Cerebellar nuclear complex (tissue), 1 donor: Measurements from ENCODE around the gene TAC3.
"Not testable (repeated sequence)": the region's sequence is repeated elsewhere in the genome, so short reads cannot be mapped to it uniquely, and the experiment has no call there.

Experiments used
- DNase-seq, 2 experiments: peaks; one replicate each; lab custom pipeline; 2025; lab: John Stamatoyannopoulos, UW

Gene TAC3

DNA sequence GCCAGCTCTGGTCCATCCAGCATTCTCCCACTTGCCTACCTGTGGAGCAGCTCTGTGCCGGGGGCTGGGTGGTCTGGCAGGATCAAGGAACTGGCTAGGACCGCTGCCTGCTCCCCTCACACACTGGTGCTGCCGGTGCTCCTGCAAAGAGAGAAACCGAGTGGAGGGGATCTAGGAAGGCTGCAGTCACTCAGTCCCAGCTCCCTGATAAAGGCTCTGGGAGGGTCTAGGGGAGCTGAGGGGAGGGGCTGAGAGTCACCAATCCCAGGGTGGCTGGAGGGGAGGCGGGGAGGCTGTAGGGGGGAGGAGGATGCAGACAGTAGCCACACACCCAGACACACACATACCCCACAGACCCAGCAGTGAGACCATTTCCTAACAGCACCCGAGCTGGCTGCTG, at the start of gene TAC3:
TSS of gene TAC3 (minus strand) at position 182 of the 400 bp plus-strand sequence. CDS start 732 bp downstream, outside the sequence.
- DNase-seq: no peak

DNA sequence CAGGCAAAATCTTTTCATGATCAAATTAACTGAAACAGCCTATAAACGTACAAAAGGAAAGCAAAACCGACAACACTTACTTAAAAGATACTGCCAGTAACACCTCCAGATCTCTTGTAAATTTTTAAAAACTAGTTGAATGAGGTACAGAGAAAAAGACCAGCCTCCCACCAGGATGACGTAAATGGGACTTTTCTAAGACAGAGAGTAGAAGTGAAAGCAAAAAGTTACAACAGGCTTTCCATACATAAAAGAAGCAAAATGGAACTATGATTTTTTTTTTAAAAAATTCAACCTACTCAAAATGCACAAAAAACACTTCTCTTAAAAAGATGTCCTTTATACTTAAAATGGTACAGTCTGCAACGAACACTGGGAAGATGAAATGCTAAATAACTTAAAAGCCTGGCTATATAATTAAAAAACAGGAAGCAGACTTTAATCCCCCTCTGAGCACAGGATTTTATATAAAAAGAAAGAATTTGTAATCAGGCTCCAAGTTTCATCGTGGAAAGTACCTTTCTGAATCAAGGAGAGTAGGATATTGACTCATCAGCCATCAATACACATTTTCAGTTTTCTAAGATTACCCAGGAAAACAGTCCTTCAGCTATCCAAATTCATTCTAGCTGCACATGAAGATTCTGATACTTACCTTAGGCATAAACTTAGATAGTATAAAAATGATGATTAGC, 47.8 kb upstream of the TAC3 start:
- no peak for DNase-seq

DNA sequence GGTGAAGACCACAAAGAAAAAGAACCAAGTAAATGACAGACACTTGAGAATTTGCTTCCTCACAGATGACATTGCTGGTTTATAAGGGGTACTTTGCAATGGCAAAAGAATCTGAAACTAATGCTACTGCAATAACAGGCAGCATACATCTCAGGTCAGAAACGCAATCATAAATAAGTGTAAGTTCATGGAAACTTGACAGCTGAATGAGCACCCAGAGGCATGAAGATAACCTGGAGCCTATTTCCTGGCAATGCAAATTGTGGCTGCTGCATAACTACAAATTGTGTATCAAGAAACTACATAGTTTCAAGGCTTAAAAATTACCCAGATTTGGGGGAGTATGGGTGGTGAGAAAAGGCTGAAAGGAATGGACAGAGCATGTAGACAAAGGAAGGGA, 42.1 kb upstream of the TAC3 start:
- DNase-seq: no peak

DNA sequence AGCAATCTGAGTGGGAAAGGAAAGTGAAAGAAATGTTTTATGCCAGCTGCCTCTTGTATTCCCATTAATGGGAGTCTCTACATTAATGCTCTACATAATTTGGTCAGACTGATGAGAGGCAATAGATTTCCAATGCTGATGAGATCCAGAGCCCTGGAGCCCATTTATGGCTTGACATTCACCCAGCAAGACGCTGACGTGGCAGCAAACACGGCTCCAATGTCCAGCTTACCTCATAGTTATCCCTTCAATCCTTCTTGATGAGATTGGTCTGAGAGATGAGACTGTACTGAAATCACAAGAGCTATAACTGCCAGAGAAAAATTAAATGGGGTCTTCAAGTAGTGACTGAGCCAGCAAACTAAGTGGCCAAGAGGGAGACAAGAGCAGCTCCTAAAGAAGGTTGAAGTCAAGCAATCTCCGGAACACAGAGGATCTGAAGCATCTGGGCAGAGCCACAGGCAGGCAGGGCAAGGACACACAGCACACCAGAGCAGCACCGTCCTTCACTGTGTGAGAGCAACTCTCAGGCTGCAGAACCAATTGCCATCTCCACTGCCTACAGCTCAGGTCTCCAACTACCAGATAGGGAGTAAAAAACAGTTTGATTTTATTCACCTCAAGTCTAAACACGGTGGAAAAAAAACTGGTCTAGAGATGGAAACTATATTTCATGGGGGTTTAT, 40.9 kb upstream of the TAC3 start:
- DNase-seq: no peak

DNA sequence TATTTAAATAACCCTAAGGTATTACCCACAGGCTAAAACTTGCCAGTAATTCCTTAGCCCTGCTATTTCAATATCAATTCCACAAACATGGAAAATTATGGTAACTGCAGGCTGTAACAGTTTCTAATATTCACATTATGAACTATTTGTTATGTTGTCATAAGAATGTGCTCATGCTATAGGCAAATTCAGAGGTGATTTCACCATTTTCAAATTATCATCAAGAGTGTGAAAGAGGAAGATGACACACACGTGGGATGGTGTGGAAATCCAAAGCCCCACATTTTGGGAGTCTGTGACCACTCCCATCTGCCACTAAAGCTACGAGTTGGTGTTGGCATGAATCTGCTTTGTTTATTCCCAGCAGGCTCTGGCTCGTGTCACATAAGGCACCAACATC, 39.5 kb upstream of the TAC3 start:
- no peak for DNase-seq

DNA sequence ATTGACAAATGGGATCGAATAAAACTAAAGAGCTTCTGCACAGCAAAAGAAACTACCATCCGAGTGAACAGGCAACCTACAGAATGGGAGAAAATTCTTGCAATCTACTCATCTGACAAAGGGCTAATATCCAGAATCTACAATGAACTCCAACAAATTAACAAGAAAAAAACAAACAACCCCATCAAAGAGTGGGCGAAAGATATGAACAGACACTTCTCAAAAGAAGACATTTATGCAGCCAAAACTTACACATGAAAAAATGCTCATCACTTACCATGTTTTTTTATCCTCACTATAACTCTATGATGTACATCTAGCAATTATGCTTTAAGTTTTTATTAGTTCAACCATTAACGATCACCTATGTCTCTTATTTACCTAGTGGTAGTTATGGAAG, 37.6 kb upstream of the TAC3 start:
- DNase-seq: not testable (repeated sequence)

DNA sequence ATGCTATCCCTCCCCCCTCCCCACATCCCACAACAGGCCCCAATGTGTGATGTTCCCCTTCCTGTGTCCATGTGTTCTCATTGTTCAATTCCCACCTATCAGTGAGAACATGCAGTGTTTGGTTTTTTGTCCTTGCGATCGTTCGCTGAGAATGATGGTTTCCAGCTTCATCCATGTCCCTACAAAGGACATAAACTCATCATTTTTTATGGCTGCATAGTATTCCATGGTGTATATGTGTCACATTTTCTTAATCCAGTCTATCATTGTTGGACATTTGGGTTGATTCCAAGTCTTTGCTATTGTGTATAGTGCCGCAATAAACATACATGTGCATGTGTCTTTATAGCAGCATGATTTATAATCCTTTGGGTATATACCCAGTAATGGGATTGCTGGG, 36.8 kb upstream of the TAC3 start:
- not testable (repeated sequence) for DNase-seq

DNA sequence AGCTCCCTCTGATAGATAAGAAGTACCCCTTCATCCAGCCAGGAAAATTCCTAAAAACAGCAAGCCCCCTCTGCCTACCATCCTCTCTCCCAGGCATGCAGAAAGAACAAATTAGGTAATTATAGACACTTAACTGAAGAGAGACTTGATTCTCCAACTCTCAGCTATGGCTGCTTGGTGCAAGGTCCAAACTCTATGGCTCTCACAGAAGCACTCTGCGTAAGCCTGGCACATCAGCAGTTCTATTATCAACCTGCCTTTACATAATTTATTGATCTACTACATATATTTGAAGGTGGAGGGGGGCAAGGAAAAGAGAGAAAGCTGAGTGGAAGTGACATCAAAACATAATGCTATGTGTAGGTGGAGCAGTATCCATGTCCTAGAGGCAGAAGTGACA, 34.7 kb upstream of the TAC3 start:
- no peak for DNase-seq

DNA sequence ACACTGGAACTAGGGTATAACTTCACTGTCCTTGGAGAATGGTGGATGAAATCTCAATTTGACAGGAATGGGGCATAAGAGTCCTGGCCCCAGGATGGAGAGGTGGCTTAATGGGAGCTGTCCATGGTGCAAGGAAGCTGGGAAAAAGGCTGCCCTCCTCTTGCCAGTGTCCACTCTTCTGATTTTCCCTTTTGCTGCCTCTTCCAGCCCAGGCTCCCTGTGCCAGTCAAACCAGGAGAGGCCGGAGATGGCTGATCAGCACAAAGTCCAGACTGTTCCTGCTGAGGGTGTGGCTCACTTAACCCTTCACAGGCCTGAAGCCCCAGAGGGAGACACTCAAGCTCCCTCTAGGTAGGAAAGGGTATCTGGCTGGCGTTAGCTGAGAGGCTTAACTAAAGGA, 33.6 kb upstream of the TAC3 start, which contains the start of gene MYO1A:
TSS of gene MYO1A (minus strand) at position 240 of the 400 bp plus-strand sequence. CDS start 1,806 bp downstream, outside the sequence.
- no peak for DNase-seq

DNA sequence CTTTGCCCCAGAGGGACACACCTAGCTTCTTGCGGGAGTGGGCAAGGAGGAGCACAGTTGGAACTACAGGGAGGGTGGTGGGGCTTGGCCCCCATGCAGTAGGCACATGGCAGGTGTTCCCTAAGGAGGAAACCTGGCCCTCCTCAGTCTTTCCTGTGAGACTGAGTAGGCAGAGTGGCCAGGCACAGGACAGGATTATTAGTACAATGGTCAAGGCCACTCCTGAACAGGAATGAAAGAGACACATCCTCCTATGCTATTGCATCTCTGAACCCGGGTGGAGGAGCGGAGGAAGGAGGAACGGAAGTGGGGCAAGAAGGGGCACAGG, 32.8 kb upstream of the TAC3 start:
- DNase-seq: no peak

DNA sequence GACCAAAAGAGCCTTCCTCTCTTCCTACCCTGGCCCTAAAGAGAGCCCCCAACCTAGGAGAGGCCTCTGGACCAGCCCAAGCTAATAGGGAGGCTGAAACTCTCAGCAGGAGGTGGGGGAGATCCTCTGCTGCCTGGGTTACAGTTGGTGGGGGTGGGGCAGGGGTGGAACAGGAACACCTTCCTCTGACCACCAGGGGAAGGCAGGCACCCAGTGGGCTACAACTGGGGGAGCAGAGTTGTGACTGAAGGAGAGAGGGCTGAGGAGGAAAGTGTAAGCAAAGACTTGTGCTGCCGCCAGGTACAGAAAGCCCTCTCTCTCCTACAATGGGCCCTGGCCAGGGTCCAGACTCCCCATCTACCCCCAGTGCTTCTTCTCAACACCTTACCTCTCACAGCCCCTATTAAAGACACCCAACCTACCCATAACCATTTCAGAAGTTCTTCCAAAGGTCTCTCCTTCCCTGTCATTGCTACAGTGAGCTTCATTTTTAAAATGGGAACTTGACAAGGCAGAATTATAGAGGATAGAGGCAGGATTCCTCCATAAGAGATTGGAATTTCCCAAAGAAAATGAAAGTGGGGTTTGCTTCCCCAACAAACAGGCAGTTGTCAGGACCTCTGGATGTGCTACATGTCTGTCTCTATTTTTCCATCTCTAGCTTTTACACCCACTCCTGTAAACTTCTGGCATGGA, 32.2 kb upstream of the TAC3 start:
- DNase-seq: no peak

DNA sequence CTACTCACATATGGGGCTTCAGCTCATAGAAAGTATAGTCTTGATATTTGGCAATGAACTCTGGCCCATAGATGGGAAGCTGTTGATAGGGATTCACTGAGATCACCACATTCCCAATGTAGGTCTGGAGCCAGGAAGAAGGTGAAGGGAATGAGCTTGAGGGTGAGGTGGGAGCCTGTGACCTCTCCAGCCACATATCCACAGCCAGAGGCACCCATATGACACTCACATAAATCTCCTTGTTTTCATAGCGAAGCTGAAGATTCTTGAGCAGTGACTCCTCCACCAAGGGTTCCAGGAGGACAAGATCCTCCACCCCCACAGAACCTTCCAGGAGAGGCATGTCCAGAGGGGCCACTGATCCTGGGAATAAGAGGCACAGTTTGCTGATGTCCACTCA, 31.7 kb upstream of the TAC3 start:
- DNase-seq: no peak

DNA sequence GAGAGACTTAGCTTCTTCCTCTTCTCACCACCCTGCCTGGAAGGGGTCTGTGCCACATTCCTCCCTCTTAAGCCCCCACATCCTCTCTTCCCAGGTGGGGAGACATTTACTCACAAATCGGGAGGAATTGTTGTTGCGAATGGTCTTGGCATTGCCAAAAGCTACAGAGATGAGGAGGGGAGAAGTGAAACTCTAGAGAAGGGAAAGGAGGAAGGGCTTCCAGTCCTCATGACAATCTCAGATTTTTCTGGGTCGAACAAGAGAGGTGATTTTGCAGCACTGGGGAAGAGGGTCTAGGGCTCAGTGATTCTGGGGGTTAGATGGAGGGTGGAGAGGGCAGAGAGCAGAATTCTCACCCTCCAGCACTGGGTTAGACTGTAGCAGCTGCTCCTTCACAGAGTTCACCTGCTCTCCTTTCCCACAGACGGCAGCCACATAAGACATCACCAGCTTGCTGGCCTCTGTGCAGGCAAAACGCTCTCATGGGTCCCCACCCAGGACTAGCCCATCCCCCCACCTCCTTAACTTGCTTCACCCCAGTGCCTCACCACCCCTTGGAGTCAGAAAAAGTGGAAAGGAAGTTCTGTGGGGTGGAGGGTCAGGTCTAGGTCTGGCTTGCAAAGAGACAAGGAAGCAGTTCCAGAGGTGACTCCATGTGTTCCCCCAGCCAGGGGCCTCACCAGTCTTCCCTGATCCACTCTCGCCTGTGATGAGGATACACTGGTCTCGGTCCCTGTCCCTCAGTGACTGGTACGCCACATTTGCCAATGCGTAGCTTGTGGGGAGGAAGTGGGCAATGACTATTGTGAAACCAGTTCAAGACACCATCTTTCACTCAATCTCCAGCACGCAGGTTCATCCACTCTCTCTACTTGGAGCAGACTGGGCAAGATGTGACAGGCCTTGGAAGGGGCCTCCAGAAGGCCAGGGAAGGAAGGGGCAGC, 30.9 kb upstream of the TAC3 start:
- no peak for DNase-seq

DNA sequence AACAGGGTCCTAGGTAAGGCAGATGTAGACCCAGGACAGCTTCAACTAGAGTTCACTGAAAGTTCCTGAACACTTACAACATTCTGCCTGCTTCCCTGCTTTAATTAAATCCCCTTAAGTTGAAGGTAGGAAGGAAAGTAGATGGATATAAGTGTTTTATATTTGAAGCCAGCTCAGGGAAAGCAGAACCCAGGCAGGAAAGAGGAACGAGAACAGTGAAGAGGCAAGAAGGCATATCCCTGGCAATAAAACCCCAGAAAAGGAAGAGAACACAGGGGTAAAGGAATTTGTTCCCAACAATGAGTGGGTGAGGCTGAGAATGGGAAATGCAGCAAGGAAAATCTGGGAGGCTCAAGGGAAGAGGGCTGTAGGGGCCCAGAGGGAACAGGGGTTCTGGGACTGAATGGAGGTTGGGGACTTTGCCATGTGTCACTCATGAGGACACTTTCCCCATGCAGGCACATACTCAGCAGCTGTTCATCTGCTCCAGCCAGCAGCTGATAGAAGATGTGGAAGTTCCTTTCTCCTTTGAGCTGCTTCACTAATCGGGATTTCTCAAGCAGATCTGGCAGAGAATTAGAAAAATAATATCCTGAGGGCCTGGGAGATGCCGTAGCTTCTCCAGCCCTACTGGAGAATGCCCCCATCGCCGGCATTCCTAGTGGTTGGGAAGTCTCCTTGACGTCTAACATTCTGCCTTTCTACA, 29.9 kb upstream of the TAC3 start:
- DNase-seq: no peak

DNA sequence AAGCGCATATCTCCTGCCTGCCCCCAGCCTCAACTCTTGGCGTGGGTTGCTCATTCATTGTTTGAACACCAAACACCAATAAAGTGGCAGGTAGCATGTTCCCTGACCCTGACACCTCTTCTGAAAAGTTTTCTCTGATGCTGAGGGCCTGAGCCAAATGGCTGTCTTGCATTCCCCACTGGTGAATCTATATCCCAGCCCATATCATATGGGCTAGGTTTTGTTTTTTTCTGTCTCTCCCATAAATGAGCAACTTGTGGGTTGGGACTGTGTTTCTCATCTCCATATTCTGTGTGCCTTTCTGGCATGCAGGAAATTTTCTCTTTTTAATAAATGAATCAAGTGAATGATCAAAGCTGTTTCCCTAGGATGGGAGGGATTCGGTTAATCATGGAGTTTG, 28.6 kb upstream of the TAC3 start:
- DNase-seq: no peak

DNA sequence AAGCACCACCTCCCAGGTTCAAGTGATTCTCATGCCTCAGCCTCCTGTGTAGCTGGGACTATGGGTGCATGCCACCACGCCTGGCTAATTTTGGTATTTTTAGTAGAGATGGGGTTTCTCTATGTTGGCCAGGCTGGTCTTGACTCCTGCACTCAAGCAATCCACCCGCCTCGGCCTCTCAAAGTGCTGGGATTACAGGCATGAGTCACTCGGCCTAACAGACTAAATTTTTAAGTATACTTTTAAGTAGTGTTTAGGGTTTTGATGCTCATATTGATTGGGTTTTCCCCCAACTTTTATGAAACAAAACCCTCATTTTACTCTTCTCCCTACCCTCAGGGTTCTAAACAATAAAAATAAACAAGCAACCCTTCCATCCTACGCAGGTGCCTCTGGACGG, 28.1 kb upstream of the TAC3 start:
- no peak for DNase-seq

DNA sequence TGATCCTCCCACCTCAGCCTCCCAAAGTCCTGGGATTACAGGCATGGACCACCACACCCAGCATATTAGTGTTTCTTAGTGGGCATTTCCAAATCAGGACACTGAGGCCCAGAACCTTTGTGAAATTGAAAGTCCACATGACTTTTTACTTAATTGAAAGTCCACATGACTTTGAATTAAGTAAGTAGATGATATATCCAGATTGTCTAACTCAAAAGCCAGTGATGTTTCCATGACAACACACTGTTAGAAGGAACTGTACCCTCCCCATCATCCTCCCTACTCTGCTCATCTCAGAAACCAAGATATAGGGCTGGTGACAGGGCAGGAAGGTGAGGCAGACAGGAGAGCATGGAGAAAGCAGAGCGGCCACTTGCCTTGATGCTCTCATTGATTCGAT, 26.4 kb upstream of the TAC3 start:
- no peak for DNase-seq

DNA sequence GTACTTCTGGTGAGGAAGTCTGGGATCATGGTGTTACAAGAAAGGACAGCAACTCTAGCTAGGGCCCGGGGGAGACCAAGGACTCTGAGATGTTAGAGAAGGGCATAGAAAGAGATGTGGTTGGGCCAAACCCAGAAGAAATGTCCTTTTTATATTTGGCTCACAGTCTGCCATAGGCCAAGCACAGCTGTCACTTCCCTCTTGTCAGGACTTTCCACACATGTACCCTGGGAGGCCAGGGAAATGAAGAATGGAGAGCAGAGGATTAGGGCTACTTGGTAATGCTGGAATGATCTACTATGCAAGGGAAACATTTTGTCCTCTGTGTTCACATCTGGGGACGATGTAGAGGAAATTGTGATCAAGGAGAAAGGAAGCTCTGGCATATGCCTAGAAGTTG, 24.4 kb upstream of the TAC3 start:
- DNase-seq: no peak

DNA sequence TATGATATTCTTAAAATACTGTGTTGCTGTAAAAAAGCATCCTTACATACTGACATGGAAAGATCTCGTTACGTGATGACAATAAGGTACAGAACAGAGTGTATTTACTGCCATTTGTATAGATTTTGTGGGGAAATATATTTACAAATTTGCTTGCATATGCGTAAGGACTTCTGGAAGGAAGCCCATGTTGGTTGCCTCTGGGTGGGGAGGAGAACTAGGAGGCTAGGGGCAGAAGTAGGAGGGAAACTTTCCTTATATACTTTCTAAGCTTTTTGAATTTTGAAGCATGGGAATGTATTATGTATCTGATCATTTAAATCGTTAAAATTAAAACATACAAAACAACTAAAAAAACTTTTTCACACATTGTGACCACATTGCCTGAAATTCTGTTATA, 23.9 kb upstream of the TAC3 start:
- no peak for DNase-seq

DNA sequence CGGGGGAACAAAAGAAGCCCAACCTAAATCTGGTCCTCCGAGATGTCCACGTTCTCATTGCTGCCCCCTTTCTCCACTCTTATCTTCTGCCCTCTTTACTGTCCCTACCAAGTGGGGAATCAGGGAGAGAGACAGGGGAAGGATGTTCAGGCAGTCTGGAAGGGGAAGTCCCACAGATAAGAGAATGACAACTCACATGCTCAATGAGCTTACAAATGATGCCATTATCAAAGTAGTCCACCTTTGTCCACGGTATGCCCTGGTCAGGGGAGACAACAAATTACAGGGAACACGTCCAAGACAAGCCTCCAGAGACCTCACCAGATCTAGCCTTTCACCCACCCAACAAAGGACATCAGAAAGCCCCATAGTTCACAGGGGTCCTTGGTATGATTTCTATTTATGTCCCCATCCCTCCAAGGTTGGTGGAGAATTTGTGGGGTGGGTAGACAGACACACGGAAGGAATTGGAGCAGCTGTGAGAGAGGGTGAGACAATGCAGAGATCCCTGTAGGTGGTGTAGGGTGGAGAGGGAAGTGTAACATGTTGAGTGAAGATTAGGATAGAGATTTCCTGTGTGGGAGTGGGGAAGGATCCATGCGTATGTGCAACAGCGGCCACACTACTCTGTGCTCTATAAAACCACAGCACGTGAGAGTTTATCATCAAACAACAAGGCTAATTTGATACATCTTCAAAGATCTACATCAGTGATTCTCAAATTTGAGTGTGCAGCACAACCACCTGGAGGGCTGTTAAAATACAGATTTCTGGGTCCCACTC, 22.9 kb upstream of the TAC3 start:
- no peak for DNase-seq

DNA sequence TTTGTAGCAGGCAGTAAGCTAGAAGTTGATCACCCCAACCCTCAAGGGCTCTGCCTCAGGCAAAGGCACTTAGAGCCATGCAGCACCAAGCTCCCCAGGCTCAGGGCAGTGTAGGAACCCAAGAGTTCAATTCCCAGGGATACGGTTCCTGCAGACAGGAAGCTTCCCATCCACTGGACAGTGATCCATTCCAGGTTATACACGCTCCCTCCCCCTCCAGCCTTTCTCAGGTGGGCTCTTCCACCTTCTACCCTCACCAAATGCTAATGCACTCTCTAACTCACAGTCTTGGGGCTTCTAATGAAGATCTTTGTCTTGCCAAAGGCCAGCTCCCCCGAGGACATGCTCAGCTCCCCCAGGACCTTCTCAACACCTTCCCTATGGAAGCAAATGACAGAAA, 20.9 kb upstream of the TAC3 start:
- DNase-seq: no peak
